ENCODE measurements around the gene ZNF382.

- TF ChIP-seq, protein P1, sequence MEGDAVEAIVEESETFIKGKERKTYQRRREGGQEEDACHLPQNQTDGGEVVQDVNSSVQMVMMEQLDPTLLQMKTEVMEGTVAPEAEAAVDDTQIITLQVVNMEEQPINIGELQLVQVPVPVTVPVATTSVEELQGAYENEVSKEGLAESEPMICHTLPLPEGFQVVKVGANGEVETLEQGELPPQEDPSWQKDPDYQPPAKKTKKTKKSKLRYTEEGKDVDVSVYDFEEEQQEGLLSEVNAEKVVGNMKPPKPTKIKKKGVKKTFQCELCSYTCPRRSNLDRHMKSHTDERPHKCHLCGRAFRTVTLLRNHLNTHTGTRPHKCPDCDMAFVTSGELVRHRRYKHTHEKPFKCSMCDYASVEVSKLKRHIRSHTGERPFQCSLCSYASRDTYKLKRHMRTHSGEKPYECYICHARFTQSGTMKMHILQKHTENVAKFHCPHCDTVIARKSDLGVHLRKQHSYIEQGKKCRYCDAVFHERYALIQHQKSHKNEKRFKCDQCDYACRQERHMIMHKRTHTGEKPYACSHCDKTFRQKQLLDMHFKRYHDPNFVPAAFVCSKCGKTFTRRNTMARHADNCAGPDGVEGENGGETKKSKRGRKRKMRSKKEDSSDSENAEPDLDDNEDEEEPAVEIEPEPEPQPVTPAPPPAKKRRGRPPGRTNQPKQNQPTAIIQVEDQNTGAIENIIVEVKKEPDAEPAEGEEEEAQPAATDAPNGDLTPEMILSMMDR (IDR thresholded peaks at IDR 0.05) = no peak
- TF ChIP-seq POLR2A (IDR thresholded peaks at IDR 0.05) = no peak
These were observed 30.2 kb downstream of the ZNF382 start for GRCh38 chr19:36635342-36635741.

Measured in lower leg skin (tissue), 3 donors.